GM23338 (cell line): ENCODE measurements around the gene PTBP3. TPM values are rescaled to one million over a fixed set of nuclear protein-coding genes. Genes with fewer than 3 reads are reported as not detected.

Experiments used
- ATAC-seq: fragments of 200-7000 bp; cut with Tn5 transposase; 3 replicates; pipeline ENCODE4 v1.9.1; 2020
- DNase-seq: peaks from one replicate; pipeline ENCODE4 v3.0.0-alpha.2; 2015; ENCODE audit warnings: low spot score
- H2AFZ ChIP-seq: fragments of 200-600 bp; sonication (generic); 2 replicates; pipeline ENCODE4 v1.8.0; 2016; ENCODE audit warnings: antibody characterized with exemption, mild to moderate bottlenecking, moderate library complexity
- H3F3A ChIP-seq: fragments of 200-600 bp; sonication (generic); replicated peaks from 2 replicates; pipeline ENCODE4 v1.8.0; 2017; ENCODE audit warnings: antibody characterized with exemption, mixed run types, low read depth
- H3K27ac ChIP-seq: fragments of 200-600 bp; sonication (generic); 2 replicates; pipeline ENCODE4 v1.6.1; 2016; ENCODE audit warnings: low read depth
- H3K27me3 ChIP-seq: fragments of 200-600 bp; sonication (generic); 2 replicates; pipeline ENCODE4 v1.8.0; 2016; ENCODE audit warnings: mild to moderate bottlenecking, mixed run types, moderate library complexity; ENCODE audit not compliant: insufficient read depth
- H3K36me3 ChIP-seq: fragments of 200-600 bp; sonication (generic); 2 replicates; pipeline ENCODE4 v1.8.0; 2016; ENCODE audit warnings: mild to moderate bottlenecking; ENCODE audit not compliant: insufficient read depth
- H3K4me1 ChIP-seq: fragments of 200-600 bp; sonication (generic); 2 replicates; pipeline ENCODE4 v1.8.0; 2016; ENCODE audit warnings: mild to moderate bottlenecking, moderate library complexity; ENCODE audit not compliant: insufficient read depth
- H3K4me2 ChIP-seq: fragments of 200-600 bp; sonication (generic); 2 replicates; pipeline ENCODE4 v1.7.1; 2017; ENCODE audit warnings: mixed run types
- H3K4me3 ChIP-seq: fragments of 200-600 bp; sonication (generic); 2 replicates; pipeline ENCODE4 v1.6.1; 2016; ENCODE audit warnings: mixed run types
- H3K79me2 ChIP-seq: fragments of 200-600 bp; sonication (generic); replicated peaks from 2 replicates; pipeline ENCODE4 v1.8.0; 2017; ENCODE audit warnings: mild to moderate bottlenecking; ENCODE audit not compliant: insufficient read depth
- H3K9me2 ChIP-seq: fragments of 200-600 bp; sonication (generic); 2 replicates; pipeline ENCODE4 v1.8.0; 2017; ENCODE audit not compliant: insufficient read depth
- H4K20me1 ChIP-seq: fragments of 200-600 bp; sonication (generic); replicated peaks from 2 replicates; pipeline ENCODE4 v1.8.0; 2017; ENCODE audit warnings: mild to moderate bottlenecking; ENCODE audit not compliant: insufficient read depth
- H3K27ac Mint-ChIP-seq: 2 replicates; pipeline ENCODE4 v1.8.0; 2020; ENCODE audit warnings: inconsistent platforms, mild to moderate bottlenecking, moderate library complexity, mixed read lengths
- H3K27me3 Mint-ChIP-seq: 3 replicates; pipeline ENCODE4 v1.8.0; 2022; ENCODE audit warnings: low read depth, mild to moderate bottlenecking, moderate library complexity, mixed read lengths, inconsistent platforms; ENCODE audit not compliant: insufficient read depth, poor library complexity
- H3K36me3 Mint-ChIP-seq: 3 replicates; pipeline ENCODE4 v1.8.0; 2021; ENCODE audit warnings: low read depth, mild to moderate bottlenecking, inconsistent platforms, moderate library complexity, mixed read lengths
- H3K4me1 Mint-ChIP-seq: 3 replicates; pipeline ENCODE4 v1.8.0; 2020; ENCODE audit warnings: mild to moderate bottlenecking, inconsistent platforms, mixed read lengths
- H3K4me3 Mint-ChIP-seq: 3 replicates; pipeline ENCODE4 v1.8.0; 2021; ENCODE audit warnings: moderate library complexity, mild to moderate bottlenecking, inconsistent platforms, mixed read lengths
- H3K9me3 Mint-ChIP-seq: 3 replicates; pipeline ENCODE4 v1.8.0; 2020; ENCODE audit warnings: moderate library complexity, mild to moderate bottlenecking, inconsistent platforms, mixed read lengths
- CREB1 ChIP-seq: fragments of 250-450 bp; sonication (Bioruptor Pico); IDR thresholded peaks from 2 replicates; pipeline ENCODE4 v1.5.0; 2020; ENCODE audit warnings: low read depth, mild to moderate bottlenecking, moderate library complexity
- CTCF ChIP-seq, 2 experiments: fragments of 200-600 bp in 1 of 2; sonication (generic) in 1 of 2; conservative IDR thresholded peaks; 2 replicates each; pipeline versions ENCODE4 v1.5.1 to v1.6.1; 2016 to 2017; ENCODE audit warnings: antibody characterized with exemption in 2 of 2, low read depth in 2 of 2, mild to moderate bottlenecking in 2 of 2, moderate library complexity in 1 of 2
- EZH2phosphoT487 ChIP-seq: fragments of 200-600 bp; sonication (generic); IDR thresholded peaks from one replicate; pipeline ENCODE4 v1.8.1; 2018; ENCODE audit warnings: antibody characterized with exemption; ENCODE audit not compliant: unreplicated experiment
- JUNB ChIP-seq: IDR thresholded peaks from one replicate; pipeline ENCODE4 v1.6.1; 2016; ENCODE audit warnings: antibody characterized with exemption; ENCODE audit not compliant: unreplicated experiment
- NANOG ChIP-seq: IDR thresholded peaks from 2 replicates; pipeline ENCODE4 v1.6.1; 2016; ENCODE audit warnings: antibody characterized with exemption, borderline replicate concordance
- POLR2AphosphoS5 ChIP-seq: IDR thresholded peaks from 2 replicates; pipeline ENCODE4 v1.6.1; 2016; ENCODE audit warnings: antibody characterized with exemption, low read depth
- ZNF331 ChIP-seq: fragments of 250-450 bp; sonication (Bioruptor Pico); IDR thresholded peaks from 2 replicates; pipeline ENCODE4 v1.5.0; 2020; ENCODE audit warnings: low read depth, mild to moderate bottlenecking, moderate library complexity
- polyA plus RNA-seq: library from polyadenylated mRNA; unstranded; fragments of >200 nt; fragmentation: Nextera tagmentation; extraction: Ambion mirVana; gene quantifications from 2 replicates; pipeline ENCODE4 v1.2.1, GENCODE V29; 2016
- total RNA-seq: library from RNA; depleted of rRNA; stranded (reverse); fragments of >200 nt; shearing (Covaris generic); gene quantifications from 2 replicates; pipeline ENCODE4 v1.2.3, GENCODE V29; 2014
- TF ChIP-seq, protein P1 (sequence below): fragments of 250-450 bp; sonication (Bioruptor Pico); IDR thresholded peaks from 2 replicates; pipeline ENCODE4 v1.5.0; 2020; ENCODE audit warnings: mild to moderate bottlenecking, moderate library complexity

Gene PTBP3
- total and polyA plus RNA-seq, 2 experiments from 2014 or later = 20.0 to 92.9 TPM

DNA sequence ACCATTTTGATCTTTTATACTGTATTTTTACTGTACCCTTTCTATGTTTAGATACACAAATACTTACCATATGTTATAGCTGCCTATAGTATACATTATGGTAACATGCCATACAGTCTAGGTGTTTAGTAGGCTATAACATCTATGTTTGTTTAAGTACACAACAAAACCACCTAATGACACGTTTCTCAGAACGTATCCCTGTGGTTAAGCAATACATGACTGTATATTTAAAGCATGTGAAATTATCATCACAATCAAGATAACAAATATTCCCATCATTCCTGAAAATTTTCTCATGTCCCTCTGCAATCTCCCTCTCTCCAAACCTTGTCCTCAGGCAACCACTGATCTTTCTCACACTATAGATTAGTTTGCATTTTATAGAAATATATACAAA is 91.9 kb downstream of the PTBP3 start (continued):
- TF ChIP-seq, protein P1, sequence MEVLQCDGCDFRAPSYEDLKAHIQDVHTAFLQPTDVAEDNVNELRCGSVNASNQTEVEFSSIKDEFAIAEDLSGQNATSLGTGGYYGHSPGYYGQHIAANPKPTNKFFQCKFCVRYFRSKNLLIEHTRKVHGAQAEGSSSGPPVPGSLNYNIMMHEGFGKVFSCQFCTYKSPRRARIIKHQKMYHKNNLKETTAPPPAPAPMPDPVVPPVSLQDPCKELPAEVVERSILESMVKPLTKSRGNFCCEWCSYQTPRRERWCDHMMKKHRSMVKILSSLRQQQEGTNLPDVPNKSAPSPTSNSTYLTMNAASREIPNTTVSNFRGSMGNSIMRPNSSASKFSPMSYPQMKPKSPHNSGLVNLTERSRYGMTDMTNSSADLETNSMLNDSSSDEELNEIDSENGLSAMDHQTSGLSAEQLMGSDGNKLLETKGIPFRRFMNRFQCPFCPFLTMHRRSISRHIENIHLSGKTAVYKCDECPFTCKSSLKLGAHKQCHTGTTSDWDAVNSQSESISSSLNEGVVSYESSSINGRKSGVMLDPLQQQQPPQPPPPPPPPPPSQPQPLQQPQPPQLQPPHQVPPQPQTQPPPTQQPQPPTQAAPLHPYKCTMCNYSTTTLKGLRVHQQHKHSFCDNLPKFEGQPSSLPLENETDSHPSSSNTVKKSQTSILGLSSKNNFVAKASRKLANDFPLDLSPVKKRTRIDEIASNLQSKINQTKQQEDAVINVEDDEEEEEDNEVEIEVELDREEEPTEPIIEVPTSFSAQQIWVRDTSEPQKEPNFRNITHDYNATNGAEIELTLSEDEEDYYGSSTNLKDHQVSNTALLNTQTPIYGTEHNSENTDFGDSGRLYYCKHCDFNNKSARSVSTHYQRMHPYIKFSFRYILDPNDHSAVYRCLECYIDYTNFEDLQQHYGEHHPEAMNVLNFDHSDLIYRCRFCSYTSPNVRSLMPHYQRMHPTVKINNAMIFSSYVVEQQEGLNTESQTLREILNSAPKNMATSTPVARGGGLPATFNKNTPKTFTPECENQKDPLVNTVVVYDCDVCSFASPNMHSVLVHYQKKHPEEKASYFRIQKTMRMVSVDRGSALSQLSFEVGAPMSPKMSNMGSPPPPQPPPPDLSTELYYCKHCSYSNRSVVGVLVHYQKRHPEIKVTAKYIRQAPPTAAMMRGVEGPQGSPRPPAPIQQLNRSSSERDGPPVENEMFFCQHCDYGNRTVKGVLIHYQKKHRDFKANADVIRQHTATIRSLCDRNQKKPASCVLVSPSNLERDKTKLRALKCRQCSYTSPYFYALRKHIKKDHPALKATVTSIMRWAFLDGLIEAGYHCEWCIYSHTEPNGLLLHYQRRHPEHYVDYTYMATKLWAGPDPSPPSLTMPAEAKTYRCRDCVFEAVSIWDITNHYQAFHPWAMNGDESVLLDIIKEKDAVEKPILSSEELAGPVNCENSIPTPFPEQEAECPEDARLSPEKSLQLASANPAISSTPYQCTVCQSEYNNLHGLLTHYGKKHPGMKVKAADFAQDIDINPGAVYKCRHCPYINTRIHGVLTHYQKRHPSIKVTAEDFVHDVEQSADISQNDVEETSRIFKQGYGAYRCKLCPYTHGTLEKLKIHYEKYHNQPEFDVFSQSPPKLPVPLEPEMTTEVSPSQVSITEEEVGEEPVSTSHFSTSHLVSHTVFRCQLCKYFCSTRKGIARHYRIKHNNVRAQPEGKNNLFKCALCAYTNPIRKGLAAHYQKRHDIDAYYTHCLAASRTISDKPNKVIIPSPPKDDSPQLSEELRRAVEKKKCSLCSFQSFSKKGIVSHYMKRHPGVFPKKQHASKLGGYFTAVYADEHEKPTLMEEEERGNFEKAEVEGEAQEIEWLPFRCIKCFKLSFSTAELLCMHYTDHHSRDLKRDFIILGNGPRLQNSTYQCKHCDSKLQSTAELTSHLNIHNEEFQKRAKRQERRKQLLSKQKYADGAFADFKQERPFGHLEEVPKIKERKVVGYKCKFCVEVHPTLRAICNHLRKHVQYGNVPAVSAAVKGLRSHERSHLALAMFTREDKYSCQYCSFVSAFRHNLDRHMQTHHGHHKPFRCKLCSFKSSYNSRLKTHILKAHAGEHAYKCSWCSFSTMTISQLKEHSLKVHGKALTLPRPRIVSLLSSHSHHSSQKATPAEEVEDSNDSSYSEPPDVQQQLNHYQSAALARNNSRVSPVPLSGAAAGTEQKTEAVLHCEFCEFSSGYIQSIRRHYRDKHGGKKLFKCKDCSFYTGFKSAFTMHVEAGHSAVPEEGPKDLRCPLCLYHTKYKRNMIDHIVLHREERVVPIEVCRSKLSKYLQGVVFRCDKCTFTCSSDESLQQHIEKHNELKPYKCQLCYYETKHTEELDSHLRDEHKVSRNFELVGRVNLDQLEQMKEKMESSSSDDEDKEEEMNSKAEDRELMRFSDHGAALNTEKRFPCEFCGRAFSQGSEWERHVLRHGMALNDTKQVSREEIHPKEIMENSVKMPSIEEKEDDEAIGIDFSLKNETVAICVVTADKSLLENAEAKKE (CRISPR knock-in tag) = no peak
- TF ChIP-seq EZH2phosphoT487 = no peak

DNA sequence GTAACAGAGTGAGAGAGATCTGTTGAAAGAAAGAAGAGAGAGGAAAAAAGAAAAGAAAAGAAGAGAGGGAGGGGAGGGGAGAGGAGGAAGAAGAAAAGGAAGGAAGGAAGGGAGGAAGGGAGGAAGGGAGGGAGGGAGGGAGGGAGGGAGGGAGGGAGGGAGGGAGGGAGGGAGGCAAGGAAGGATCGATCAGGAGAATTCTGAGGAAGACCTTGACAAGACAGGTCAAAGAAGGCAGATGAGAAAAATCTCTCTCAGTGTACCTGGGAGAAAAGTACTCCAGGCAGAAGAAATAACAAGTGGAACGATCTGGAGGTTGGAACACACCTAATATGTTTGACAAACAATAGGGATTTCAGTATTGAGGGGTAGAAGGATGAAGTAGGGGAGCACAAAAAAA is 93.7 kb downstream of the PTBP3 start:
- peaks cover 14% of the 10 kb centered on the region; the same call in 2 of the 3 replicates for H3K4me1 Mint-ChIP-seq
- no peaks in the 10 kb centered on the region for H3K9me3 Mint-ChIP-seq
- H3K4me2 ChIP-seq = no peak overlapping the region
- no peaks in the 10 kb centered on the region for H3K79me2 ChIP-seq
- H3F3A ChIP-seq = no peaks in the 10 kb centered on the region
- DNase-seq (no peak), ATAC-seq (no peak)
- 0 out of 2 replicates have a peak, but pooled peaks cover 3% of the 10 kb centered on the region for H4K20me1 ChIP-seq
- no peaks in the 10 kb centered on the region for H3K36me3 ChIP-seq
- peaks cover 3% of the 10 kb centered on the region; the same call in 1 of the 3 replicates for H3K36me3 Mint-ChIP-seq
- H3K9me2 ChIP-seq = no peaks in the 10 kb centered on the region
- no peaks in the 10 kb centered on the region for H3K4me1 ChIP-seq
- no peaks in the 10 kb centered on the region for H3K27me3 Mint-ChIP-seq
- H2AFZ ChIP-seq = no peak overlapping the region
- no peaks in the 10 kb centered on the region for H3K27me3 ChIP-seq
- no peak for TF ChIP-seq NANOG
- no peak for TF ChIP-seq JUNB
- no peak for TF ChIP-seq ZNF331 (CRISPR knock-in tag)
- no peak for TF ChIP-seq CREB1 (CRISPR knock-in tag)
- TF ChIP-seq CTCF (conservative IDR thresholded peaks at IDR 0.05; ENCODE audit: low read depth in 2 of 2) = no peak
- TF ChIP-seq POLR2AphosphoS5 = no peak
- no peak overlapping the region for H3K4me3 Mint-ChIP-seq
- no peak overlapping the region for H3K4me3 ChIP-seq
- H3K27ac Mint-ChIP-seq = no peak overlapping the region
- no peak overlapping the region for H3K27ac ChIP-seq
